ENCODE data around the gene GRIK4.

Gene GRIK4

GRCh38 chr11:120774591-120775386, 263.2 kb downstream of the GRIK4 start:
- no peak overlapping the region for H2AFZ ChIP-seq (ENCODE audit: low read length)
- H3F3A ChIP-seq (ENCODE audit: low read depth): no peaks in the 10 kb centered on the region
- H3K4me3 ChIP-seq (ENCODE audit: low read length, poor library complexity, severe bottlenecking): no peak overlapping the region
- no peaks in the 10 kb centered on the region for H3K36me3 ChIP-seq (ENCODE audit: insufficient read depth, low read length)
- H3K4me1 ChIP-seq (ENCODE audit: insufficient read depth, low read length, poor library complexity, severe bottlenecking): peaks cover 5% of the 10 kb centered on the region
- H3K4me2 ChIP-seq (ENCODE audit: low read depth, low read length, poor library complexity, severe bottlenecking): no peak overlapping the region
- TF ChIP-seq CTCF (conservative IDR thresholded peaks at IDR 0.05; ENCODE audit: low read length) (no peak), EZH2phosphoT487 (IDR thresholded peaks at IDR 0.05; ENCODE audit: borderline replicate concordance) (no peak)
- no peak overlapping the region for H3K9ac ChIP-seq (ENCODE audit: low read depth, low read length, poor library complexity, severe bottlenecking)
- no peaks in the 10 kb centered on the region for H3K79me2 ChIP-seq (ENCODE audit: insufficient read depth, low read length)
- H4K20me1 ChIP-seq (ENCODE audit: insufficient read depth, low read length, poor library complexity, severe bottlenecking): no peaks in the 10 kb centered on the region
- H3K9me3 ChIP-seq (ENCODE audit: insufficient read depth, low read depth, low read length): no peaks in the 10 kb centered on the region
- no peaks in the 10 kb centered on the region for H3K9me2 ChIP-seq (replicated peaks; ENCODE audit: low read depth, low read length)
- no peaks in the 10 kb centered on the region for H3K27me3 ChIP-seq (ENCODE audit: insufficient read depth, low read length, poor library complexity, severe bottlenecking)

GRCh38 chr11:120775986-120776951, 264.7 kb downstream of the GRIK4 start:
- Histone ChIP-seq H3K79me2 (ENCODE audit: insufficient read depth, low read length) (no peaks in the 10 kb centered on the region), H2AFZ (ENCODE audit: low read length) (no peak overlapping the region), H4K20me1 (ENCODE audit: insufficient read depth, low read length, poor library complexity, severe bottlenecking) (no peaks in the 10 kb centered on the region), H3K9me3 (ENCODE audit: insufficient read depth, low read depth, low read length) (no peaks in the 10 kb centered on the region), H3K9ac (ENCODE audit: low read depth, low read length, poor library complexity, severe bottlenecking) (no peak overlapping the region), H3K4me1 (ENCODE audit: insufficient read depth, low read length, poor library complexity, severe bottlenecking) (peaks cover 5% of the 10 kb centered on the region), H3K36me3 (ENCODE audit: insufficient read depth, low read length) (no peaks in the 10 kb centered on the region), H3K9me2 (replicated peaks; ENCODE audit: low read depth, low read length) (no peaks in the 10 kb centered on the region), H3K27me3 (ENCODE audit: insufficient read depth, low read length, poor library complexity, severe bottlenecking) (no peaks in the 10 kb centered on the region), H3K4me2 (ENCODE audit: low read depth, low read length, poor library complexity, severe bottlenecking) (no peak overlapping the region), H3K4me3 (ENCODE audit: low read length, poor library complexity, severe bottlenecking) (no peak overlapping the region), H3F3A (ENCODE audit: low read depth) (no peaks in the 10 kb centered on the region)
- TF ChIP-seq EZH2phosphoT487 (IDR thresholded peaks at IDR 0.05; ENCODE audit: borderline replicate concordance) (no peak), CTCF (conservative IDR thresholded peaks at IDR 0.05; ENCODE audit: low read length) (no peak)

GRCh38 chr11:120778685-120779490, 267.3 kb downstream of the GRIK4 start:
- no peaks in the 10 kb centered on the region for H4K20me1 ChIP-seq (ENCODE audit: insufficient read depth, low read length, poor library complexity, severe bottlenecking)
- H3K9me2 ChIP-seq (replicated peaks; ENCODE audit: low read depth, low read length): no peaks in the 10 kb centered on the region
- no peak overlapping the region for H2AFZ ChIP-seq (ENCODE audit: low read length)
- no peak overlapping the region for H3K9ac ChIP-seq (ENCODE audit: low read depth, low read length, poor library complexity, severe bottlenecking)
- no peak for TF ChIP-seq EZH2phosphoT487 (IDR thresholded peaks at IDR 0.05; ENCODE audit: borderline replicate concordance)
- TF ChIP-seq CTCF (conservative IDR thresholded peaks at IDR 0.05; ENCODE audit: low read length): no peak
- no peak overlapping the region for H3K4me3 ChIP-seq (ENCODE audit: low read length, poor library complexity, severe bottlenecking)
- H3K4me2 ChIP-seq (ENCODE audit: low read depth, low read length, poor library complexity, severe bottlenecking): no peak overlapping the region
- no peaks in the 10 kb centered on the region for H3K4me1 ChIP-seq (ENCODE audit: insufficient read depth, low read length, poor library complexity, severe bottlenecking)
- no peaks in the 10 kb centered on the region for H3K36me3 ChIP-seq (ENCODE audit: insufficient read depth, low read length)
- no peaks in the 10 kb centered on the region for H3K27me3 ChIP-seq (ENCODE audit: insufficient read depth, low read length, poor library complexity, severe bottlenecking)
- no peaks in the 10 kb centered on the region for H3F3A ChIP-seq (ENCODE audit: low read depth)
- no peaks in the 10 kb centered on the region for H3K79me2 ChIP-seq (ENCODE audit: insufficient read depth, low read length)
- no peaks in the 10 kb centered on the region for H3K9me3 ChIP-seq (ENCODE audit: insufficient read depth, low read depth, low read length)
